KOPT-K1 (cell line): ENCODE results near the gene PTPRN2.

Source experiments
- H3K27ac ChIP-seq: fragments of 200-600 bp; sonication (generic); 2 replicates; pipeline ENCODE4 v1.5.1; 2016; ENCODE audit warnings: antibody characterized with exemption, mild to moderate bottlenecking, low read depth, low read length; ENCODE audit not compliant: poor library complexity, severe bottlenecking
- H3K36me3 ChIP-seq: fragments of 200-600 bp; sonication (generic); 2 replicates; pipeline ENCODE4 v1.5.1; 2017; ENCODE audit warnings: antibody characterized with exemption, mild to moderate bottlenecking, low read length, moderate library complexity; ENCODE audit not compliant: insufficient read depth
- H3K9me3 ChIP-seq: fragments of 200-600 bp; sonication (generic); 2 replicates; pipeline ENCODE4 v1.5.1; 2017; ENCODE audit warnings: antibody characterized with exemption, low read length, mild to moderate bottlenecking; ENCODE audit not compliant: insufficient read depth, poor library complexity, severe bottlenecking

Gene PTPRN2

GRCh38 chr7:157637216-157637949, 950.2 kb downstream of the PTPRN2 start:
- H3K27ac ChIP-seq = no peak overlapping the region
- peaks cover 36% of the 10 kb centered on the region for H3K36me3 ChIP-seq
- H3K9me3 ChIP-seq = peaks cover 26% of the 10 kb centered on the region

GRCh38 chr7:157635669-157636068, 952.0 kb downstream of the PTPRN2 start:
- H3K36me3 ChIP-seq = peaks cover 25% of the 10 kb centered on the region
- no peak overlapping the region for H3K27ac ChIP-seq
- H3K9me3 ChIP-seq = peaks cover 12% of the 10 kb centered on the region

GRCh38 chr7:157635148-157635500, 952.5 kb downstream of the PTPRN2 start:
- no peak overlapping the region for H3K27ac ChIP-seq
- H3K9me3 ChIP-seq = peaks cover 7% of the 10 kb centered on the region
- H3K36me3 ChIP-seq = peaks cover 21% of the 10 kb centered on the region; the same call in 1 of the 2 replicates

- Histone ChIP-seq H3K27ac (no peak overlapping the region), H3K36me3 (peaks cover 18% of the 10 kb centered on the region; the same call in 1 of the 2 replicates), H3K9me3 (peaks cover 1% of the 10 kb centered on the region)
Observed at GRCh38 chr7:157634401-157635147, 953.0 kb downstream of the PTPRN2 start.

GRCh38 chr7:157633465-157634185, 954.0 kb downstream of the PTPRN2 start:
- Histone ChIP-seq H3K27ac (no peak overlapping the region), H3K36me3 (peaks cover 23% of the 10 kb centered on the region; the same call in 1 of the 2 replicates), H3K9me3 (no peaks in the 10 kb centered on the region)

- Histone ChIP-seq H3K27ac (no peak overlapping the region), H3K36me3 (peaks cover 25% of the 10 kb centered on the region; the same call in 1 of the 2 replicates), H3K9me3 (no peaks in the 10 kb centered on the region)
Observed at GRCh38 chr7:157630301-157630853, 957.2 kb downstream of the PTPRN2 start.

GRCh38 chr7:157628456-157628855, 959.2 kb downstream of the PTPRN2 start:
- Histone ChIP-seq H3K27ac (no peak overlapping the region), H3K36me3 (peaks cover 25% of the 10 kb centered on the region; the same call in 1 of the 2 replicates), H3K9me3 (no peaks in the 10 kb centered on the region)

GRCh38 chr7:157627646-157628045, 960.0 kb downstream of the PTPRN2 start:
- H3K36me3 ChIP-seq = peaks cover 25% of the 10 kb centered on the region; the same call in 1 of the 2 replicates
- H3K9me3 ChIP-seq = no peaks in the 10 kb centered on the region
- no peak overlapping the region for H3K27ac ChIP-seq

- H3K27ac ChIP-seq = no peak overlapping the region
- no peaks in the 10 kb centered on the region for H3K9me3 ChIP-seq
- H3K36me3 ChIP-seq = peaks cover 25% of the 10 kb centered on the region; the same call in 1 of the 2 replicates
Observed at GRCh38 chr7:157627033-157627432, 960.6 kb downstream of the PTPRN2 start.

- Histone ChIP-seq H3K9me3 (no peaks in the 10 kb centered on the region), H3K27ac (no peak overlapping the region), H3K36me3 (peaks cover 27% of the 10 kb centered on the region; the same call in 1 of the 2 replicates)
Observed at GRCh38 chr7:157625973-157626742, 961.5 kb downstream of the PTPRN2 start.

GRCh38 chr7:157623556-157623955, 964.1 kb downstream of the PTPRN2 start:
- Histone ChIP-seq H3K9me3 (no peaks in the 10 kb centered on the region), H3K36me3 (peaks cover 33% of the 10 kb centered on the region; the same call in 1 of the 2 replicates), H3K27ac (no peak overlapping the region)

- H3K27ac ChIP-seq = peak overlapping the region; percentile 39
- H3K36me3 ChIP-seq = peaks cover 32% of the 10 kb centered on the region; the same call in 1 of the 2 replicates
- H3K9me3 ChIP-seq = no peaks in the 10 kb centered on the region
Observed at GRCh38 chr7:157622408-157623205, 965.0 kb downstream of the PTPRN2 start.

- Histone ChIP-seq H3K9me3 (no peaks in the 10 kb centered on the region), H3K36me3 (peaks cover 32% of the 10 kb centered on the region; the same call in 1 of the 2 replicates), H3K27ac (peak overlapping the region; percentile 39)
Observed at GRCh38 chr7:157622000-157622399, 965.6 kb downstream of the PTPRN2 start.
